AG09309 (cell line): ENCODE measurements around the gene KCNK3.

Experiments
- DNase-seq: peaks from one replicate; pipeline ENCODE4 v3.0.0-alpha.2; 2010; ENCODE audit warnings: low read depth
- H3K4me3 ChIP-seq: 2 replicates; pipeline ENCODE4 v1.5.1; 2011; ENCODE audit warnings: mild to moderate bottlenecking, low read depth, low read length, moderate library complexity; ENCODE audit not compliant: control insufficient read depth
- CTCF ChIP-seq: IDR thresholded peaks from 2 replicates; pipeline ENCODE4 v1.5.1; 2011; ENCODE audit warnings: mild to moderate bottlenecking, low read depth, low read length, inconsistent platforms; ENCODE audit not compliant: insufficient read depth, control insufficient read depth; ENCODE audit errors: missing control alignments

The KCNK3 gene

GRCh38 chr2:26763019-26763418 is 70.5 kb downstream of the KCNK3 start:
- no peak for DNase-seq
- no peak for TF ChIP-seq CTCF
- H3K4me3 ChIP-seq, result no peak overlapping the region

GRCh38 chr2:26764078-26764887 is 71.8 kb downstream of the KCNK3 start, which contains the start of gene SLC35F6:
SLC35F6 (plus strand) TSS chr2:26764284; CDS start chr2:26764350, 66 bp downstream.
- H3K4me3 ChIP-seq, result peak within 1 kb of the TSS; percentile 88
- no peak for TF ChIP-seq CTCF
- DNase-seq, result no peak

- TF ChIP-seq CTCF, result no peak
- H3K4me3 ChIP-seq, result peak overlapping the region; percentile 88
- no peak for DNase-seq
These were observed 72.4 kb downstream of the KCNK3 start for GRCh38 chr2:26764906-26765305.

- no peak for TF ChIP-seq CTCF
- no peak for DNase-seq
- peak overlapping the region; percentile 88 for H3K4me3 ChIP-seq
These were observed 73.1 kb downstream of the KCNK3 start for GRCh38 chr2:26765475-26766200.

- no peak overlapping the region for H3K4me3 ChIP-seq
- DNase-seq, result no peak
- TF ChIP-seq CTCF, result no peak
These were observed 74.6 kb downstream of the KCNK3 start for GRCh38 chr2:26767129-26767528.

GRCh38 chr2:26767894-26768487 is 75.5 kb downstream of the KCNK3 start:
- no peak for DNase-seq
- H3K4me3 ChIP-seq, result no peak overlapping the region
- no peak for TF ChIP-seq CTCF
